Measurements from ENCODE around the gene NDUFAF2. TPM values are rescaled to one million over a fixed set of nuclear protein-coding genes. Genes with fewer than 3 reads are reported as not detected.
"Not testable (repeated sequence)": the region's sequence is repeated elsewhere in the genome, so short reads cannot be mapped to it uniquely, and the experiment has no call there.

The NDUFAF2 gene, protein sequence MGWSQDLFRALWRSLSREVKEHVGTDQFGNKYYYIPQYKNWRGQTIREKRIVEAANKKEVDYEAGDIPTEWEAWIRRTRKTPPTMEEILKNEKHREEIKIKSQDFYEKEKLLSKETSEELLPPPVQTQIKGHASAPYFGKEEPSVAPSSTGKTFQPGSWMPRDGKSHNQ
- total RNA-seq (2014; rRNA removed; shearing (Covaris generic)) = 60.2 and 76.2 TPM in 2 replicates

DNA sequence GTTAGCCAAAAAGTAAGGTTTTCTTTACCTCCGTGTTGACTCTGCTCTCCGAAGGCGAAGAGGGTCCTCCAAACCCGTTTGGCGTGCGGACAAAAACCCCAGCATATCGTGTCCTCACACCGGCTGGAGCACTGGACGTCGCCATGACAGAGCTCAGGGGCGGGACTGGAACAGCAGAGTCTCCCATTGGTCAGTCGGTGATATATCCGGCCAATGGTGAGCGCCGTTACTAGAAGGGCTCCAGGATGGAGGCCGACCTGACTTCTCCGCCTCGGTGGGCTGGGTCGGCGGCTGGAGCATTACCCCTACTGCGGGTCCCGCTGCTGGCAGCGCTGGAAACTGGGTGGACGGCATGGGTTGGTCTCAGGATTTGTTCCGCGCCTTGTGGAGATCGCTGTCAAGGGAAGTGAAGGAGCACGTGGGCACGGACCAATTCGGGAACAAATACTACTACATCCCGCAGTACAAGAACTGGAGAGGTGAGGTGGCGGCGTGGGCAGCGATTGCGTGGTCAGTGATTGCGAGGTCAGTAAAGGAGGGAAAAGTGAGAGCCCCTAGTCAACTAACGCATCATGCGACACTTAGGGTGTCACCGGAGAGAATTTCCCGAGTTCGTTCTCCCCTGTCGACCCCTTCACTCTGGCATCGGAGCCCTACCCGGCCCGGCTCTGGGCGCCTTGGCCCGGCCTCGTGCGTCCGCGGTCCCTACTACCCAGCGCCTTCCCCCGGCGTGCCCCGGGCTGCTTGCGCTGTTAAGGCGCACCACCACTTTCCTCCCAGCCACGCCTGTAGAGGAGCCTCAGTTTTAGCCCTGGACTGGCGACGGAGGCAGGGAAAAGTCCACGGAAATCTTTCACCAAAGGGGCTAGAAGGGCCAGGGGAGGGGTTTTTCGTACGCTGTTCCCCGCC, at the start of gene NDUFAF2, which contains the start of gene ERCC8:
TSS of gene NDUFAF2 (plus strand) at position 302 of the 909 bp plus-strand sequence. CDS start at position 353, 51 bp downstream.
TSS of gene ERCC8 (minus strand) at position 167 of the 909 bp plus-strand sequence. CDS start at position 105, 62 bp downstream.
- peak; percentile 89 for DNase-seq (ENCODE audit: low spot score)

DNA sequence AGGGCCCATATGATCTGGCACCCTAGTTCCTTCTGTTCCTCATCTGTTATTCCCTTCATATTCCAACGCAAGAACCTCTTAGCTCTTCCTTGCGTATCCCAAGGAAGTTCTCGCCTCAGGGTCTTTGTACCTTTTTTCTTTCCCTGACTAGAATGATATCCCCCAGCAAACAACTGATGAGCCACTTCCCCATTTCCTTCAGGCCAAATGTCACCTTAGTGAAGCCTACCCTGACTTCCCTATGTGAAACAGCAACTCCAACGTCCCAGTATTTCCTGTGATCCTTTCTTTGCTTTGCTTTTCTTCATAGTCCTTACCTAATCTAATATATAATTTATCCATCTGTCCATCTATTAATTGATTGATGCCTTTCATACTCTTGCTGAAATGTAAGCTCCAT, 48.0 kb upstream of the NDUFAF2 start:
- DNase-seq (ENCODE audit: low spot score) = no peak

- no peak for DNase-seq (ENCODE audit: low spot score)
Measured at GRCh38 chr5:60903356-60903755, 41.6 kb upstream of the NDUFAF2 start.

- DNase-seq (ENCODE audit: low spot score) = no peak
Measured at GRCh38 chr5:60916646-60917045, 28.4 kb upstream of the NDUFAF2 start.

DNA sequence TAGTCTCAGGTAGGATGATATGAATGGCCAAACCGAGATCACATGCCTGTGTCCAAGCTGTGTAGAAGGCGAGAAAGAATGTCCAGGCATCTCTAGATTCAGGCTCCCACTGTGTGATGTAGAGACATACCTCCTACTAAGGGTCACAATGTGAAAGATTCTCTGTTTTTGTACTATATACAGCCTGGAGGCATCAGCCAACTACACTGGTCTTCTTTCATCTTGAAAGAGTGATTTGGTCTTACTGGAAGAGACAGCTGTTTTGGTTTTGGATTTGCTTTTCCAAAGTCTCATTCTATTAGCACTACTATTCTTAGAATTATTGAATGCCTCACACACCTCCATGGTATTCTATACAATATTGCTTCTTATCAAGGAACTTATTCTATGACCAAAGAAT, 26.5 kb upstream of the NDUFAF2 start:
- no peak for DNase-seq (ENCODE audit: low spot score)

GRCh38 chr5:60927450-60927849, 17.6 kb upstream of the NDUFAF2 start:
- no peak for DNase-seq (ENCODE audit: low spot score)

- DNase-seq (ENCODE audit: low spot score) = no peak
Measured at GRCh38 chr5:60929024-60929423, 16.0 kb upstream of the NDUFAF2 start.

DNA sequence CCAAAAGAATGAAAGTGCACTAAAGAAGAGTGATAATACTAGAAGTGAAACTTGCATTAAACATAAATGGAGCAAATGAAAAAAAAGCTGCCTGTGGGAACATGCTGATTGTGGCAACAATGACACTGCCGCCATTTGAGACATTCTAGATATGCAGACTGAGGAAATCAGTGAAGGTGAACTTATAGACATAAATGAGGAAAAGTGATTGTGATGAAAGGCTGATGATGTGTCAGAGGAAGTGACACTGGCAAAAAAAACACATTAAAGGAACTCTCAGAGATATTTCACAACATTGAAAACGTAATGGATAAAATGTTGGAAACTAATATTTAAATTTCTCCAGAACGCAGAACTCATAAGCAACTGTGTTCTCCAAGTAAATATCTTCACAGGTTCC, 1.4 kb upstream of the NDUFAF2 start:
- DNase-seq (ENCODE audit: low spot score) = no peak

- peak; percentile 22 for DNase-seq (ENCODE audit: low spot score)
Measured at GRCh38 chr5:60945813-60946187, 795 bp downstream of the NDUFAF2 start.

DNA sequence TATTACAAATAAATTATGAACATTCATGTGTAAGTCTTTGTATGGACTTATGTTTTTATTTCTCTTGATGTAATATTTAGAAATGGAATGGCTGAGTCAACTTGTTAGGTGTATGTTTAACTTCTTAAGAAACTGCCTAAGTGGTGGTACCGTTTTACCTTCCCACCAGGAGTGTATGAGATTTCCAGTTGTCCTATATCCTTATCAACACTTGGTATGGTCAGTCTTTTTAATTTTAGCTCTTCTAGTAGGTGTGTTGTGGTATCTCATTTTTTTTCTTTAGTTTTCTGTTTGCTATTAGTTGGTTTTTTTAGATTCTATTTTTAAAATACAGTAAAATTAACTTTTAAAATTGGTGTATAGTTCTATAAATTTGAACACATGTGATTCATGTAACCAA, 3.7 kb downstream of the NDUFAF2 start:
- no peak for DNase-seq (ENCODE audit: low spot score)

DNA sequence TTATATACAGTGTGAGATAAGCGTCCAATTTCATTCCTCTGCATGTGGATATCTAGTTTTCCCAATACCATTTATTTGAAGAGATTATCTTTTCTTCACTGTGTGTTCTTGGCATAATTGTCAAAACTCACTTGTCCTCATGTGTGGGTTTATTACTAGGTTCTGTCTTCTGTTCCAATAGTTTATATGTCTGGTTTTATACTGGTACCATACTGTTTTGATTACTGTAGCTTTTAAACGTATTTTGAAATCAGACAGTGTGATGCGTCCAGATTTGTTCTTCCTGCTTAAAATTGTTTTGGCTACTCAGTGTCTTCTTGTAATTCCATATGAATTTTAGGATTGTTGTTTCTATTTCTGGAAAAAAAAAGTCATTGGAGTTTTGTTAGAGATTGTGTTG, 10.2 kb downstream of the NDUFAF2 start:
- no peak for DNase-seq (ENCODE audit: low spot score)

DNA sequence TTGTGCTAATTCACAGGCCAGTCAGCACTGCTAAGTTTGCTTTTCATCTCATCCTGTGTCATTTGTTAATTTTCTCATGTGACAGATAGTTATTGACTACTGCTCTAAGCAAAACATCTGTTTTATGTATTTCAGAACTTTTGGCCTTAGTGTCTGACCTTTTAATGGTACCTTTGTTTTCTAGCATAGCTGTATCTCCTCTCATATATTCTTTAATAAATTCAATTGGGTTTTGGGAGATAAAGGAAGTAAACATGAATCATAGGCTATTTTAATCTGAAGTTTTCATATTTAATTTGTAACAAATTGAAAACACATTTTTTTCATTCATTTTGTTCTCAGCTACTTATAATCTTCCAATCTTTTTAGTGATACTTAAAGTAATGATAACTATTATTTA, 13.1 kb downstream of the NDUFAF2 start:
- no peak for DNase-seq (ENCODE audit: low spot score)

DNA sequence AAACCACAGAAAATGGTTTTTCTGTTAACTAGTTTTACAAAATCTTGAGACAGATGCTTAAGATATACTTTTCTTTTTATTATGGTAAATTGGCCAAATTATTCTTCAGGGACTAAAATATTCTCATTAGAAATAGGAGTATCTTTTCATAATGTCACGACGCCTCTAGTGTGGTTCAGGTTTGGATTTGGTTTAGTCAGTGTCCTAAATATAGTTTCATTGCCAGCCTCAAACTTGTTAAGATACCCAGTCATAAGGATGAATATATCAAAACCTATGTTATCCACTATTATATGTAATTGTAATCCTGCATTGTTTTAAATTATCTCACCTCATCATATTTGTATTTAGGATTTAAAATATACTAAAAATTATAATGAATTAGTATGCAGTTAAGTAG, 13.7 kb downstream of the NDUFAF2 start:
- no peak for DNase-seq (ENCODE audit: low spot score)

DNA sequence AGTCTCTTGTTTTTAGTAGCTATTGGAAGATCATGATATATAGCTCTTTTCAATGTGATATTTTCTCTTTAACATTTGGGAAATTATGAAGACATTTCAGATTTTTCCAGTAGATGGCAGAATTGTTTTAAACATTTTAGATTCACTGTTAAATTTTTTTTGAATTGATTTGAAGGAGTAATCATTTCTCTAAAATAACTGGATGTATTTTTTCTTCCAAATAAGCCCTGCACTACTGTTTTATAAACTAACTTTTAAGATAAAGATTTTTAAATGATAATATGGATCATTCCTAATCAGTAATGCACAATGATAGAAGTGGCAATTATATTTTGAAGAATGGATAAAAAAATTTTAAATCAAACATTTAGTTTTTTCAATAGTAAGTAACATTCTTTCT, 14.2 kb downstream of the NDUFAF2 start:
- no peak for DNase-seq (ENCODE audit: low spot score)

- DNase-seq (ENCODE audit: low spot score) = peak; percentile 36
Measured at GRCh38 chr5:60960591-60960990, 15.6 kb downstream of the NDUFAF2 start.

GRCh38 chr5:60961685-60962084, 16.7 kb downstream of the NDUFAF2 start:
- peak; percentile 76 for DNase-seq (ENCODE audit: low spot score)

GRCh38 chr5:60972231-60972630, 27.2 kb downstream of the NDUFAF2 start:
- no peak for DNase-seq (ENCODE audit: low spot score)

- no peak for DNase-seq (ENCODE audit: low spot score)
Measured at GRCh38 chr5:60977956-60978737, 33.1 kb downstream of the NDUFAF2 start.

- no peak for DNase-seq (ENCODE audit: low spot score)
Measured at GRCh38 chr5:60978968-60979367, 34.0 kb downstream of the NDUFAF2 start.

DNA sequence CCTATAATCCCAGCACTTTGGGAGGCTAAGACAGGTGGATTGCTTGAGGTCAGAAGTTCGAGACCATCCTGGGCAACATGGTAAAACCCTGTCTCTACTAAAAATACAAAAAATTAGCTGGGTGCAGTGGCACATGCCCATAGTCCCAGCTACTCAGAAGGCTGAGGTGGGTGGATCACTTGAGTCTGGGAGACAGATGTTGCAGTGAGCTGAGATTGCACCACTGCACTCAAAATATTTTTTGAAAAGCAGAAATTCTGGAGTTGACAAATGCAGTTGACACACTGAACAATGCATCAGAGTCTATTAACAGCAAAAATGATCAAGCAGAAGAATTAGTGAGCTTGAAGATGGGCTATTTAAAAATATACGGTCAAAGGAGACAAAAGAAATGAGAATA, 35.5 kb downstream of the NDUFAF2 start:
- no peak for DNase-seq (ENCODE audit: low spot score)

GRCh38 chr5:60982127-60982526, 37.1 kb downstream of the NDUFAF2 start:
- not testable (repeated sequence) for DNase-seq (ENCODE audit: low spot score)

DNA sequence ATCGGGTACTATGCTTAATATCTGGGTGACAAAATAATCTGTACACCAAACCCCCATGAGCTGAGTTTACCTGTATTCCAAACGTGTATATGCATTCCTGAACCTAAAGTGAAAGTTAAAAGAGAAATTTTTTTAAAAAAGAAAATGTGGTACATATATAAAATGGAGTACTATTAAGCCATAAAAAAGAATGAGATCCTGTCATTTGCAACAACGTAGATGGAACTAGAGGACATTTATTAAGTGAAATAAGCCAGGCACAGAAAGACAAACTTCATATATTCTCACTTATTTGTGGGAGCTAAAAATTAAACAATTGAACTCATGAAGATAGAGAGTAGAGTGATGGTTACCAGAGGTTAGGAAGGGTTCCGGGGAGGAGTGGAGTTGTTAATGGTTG, 44.8 kb downstream of the NDUFAF2 start:
- no peak for DNase-seq (ENCODE audit: low spot score)

Measured in H4 (cell line).